Activated T-cell treated with anti-CD3 and anti-CD28 coated beads, Interleukin-2, amount 50 U/mL, for 4 hours (primary cell): ENCODE data around the gene MS4A15. TPM values are rescaled to one million over a fixed set of nuclear protein-coding genes. Genes with fewer than 3 reads are reported as not detected.
"Not testable (repeated sequence)": the region's sequence is repeated elsewhere in the genome, so short reads cannot be mapped to it uniquely, and the experiment has no call there.

Experiments
- ATAC-seq, 2 donors: fragments of 200-7000 bp; cut with Tn5 transposase; one replicate each; pipeline ENCODE4 v1.10.0; 2021
- DNase-seq: peaks from one replicate; pipeline ENCODE4 v3.0.0-alpha.2; 2020
- H3K27me3 Mint-ChIP-seq: one replicate; pipeline ENCODE4 v1.8.0; 2021; ENCODE audit warnings: low read depth, mixed read lengths
- H3K36me3 Mint-ChIP-seq: one replicate; pipeline ENCODE4 v1.8.0; 2022; ENCODE audit warnings: mixed read lengths; ENCODE audit not compliant: insufficient read depth
- H3K4me1 Mint-ChIP-seq: one replicate; pipeline ENCODE4 v1.8.0; 2021; ENCODE audit warnings: low read depth, mixed read lengths
- H3K4me3 Mint-ChIP-seq: one replicate; pipeline ENCODE4 v1.8.0; 2021; ENCODE audit warnings: mild to moderate bottlenecking, moderate library complexity, mixed read lengths
- H3K9me3 Mint-ChIP-seq: one replicate; pipeline ENCODE4 v1.8.0; 2021; ENCODE audit warnings: mixed read lengths
- total RNA-seq, 3 donors: library from RNA; stranded (reverse); gene quantifications; one replicate each; pipeline ENCODE4 v1.2.1, GENCODE V29; 2021

MS4A15 gene
- total RNA-seq, 3 donors from 2014 or later, result not detected

- no peaks in the 10 kb centered on the region for H3K36me3 Mint-ChIP-seq
Observed at GRCh38 chr11:60741421-60741820, 15.2 kb upstream of the MS4A15 start.

GRCh38 chr11:60743058-60743457 is 13.6 kb upstream of the MS4A15 start:
- peaks cover 15% of the 10 kb centered on the region for H3K27me3 Mint-ChIP-seq
- H3K4me3 Mint-ChIP-seq, result no peak overlapping the region
- ATAC-seq, result no peak
- H3K4me1 Mint-ChIP-seq, result no peaks in the 10 kb centered on the region
- no peaks in the 10 kb centered on the region for H3K9me3 Mint-ChIP-seq
- no peaks in the 10 kb centered on the region for H3K36me3 Mint-ChIP-seq
- DNase-seq, result no peak

More at GRCh38 chr11:60741421-60741820, 15.2 kb upstream of the MS4A15 start:
- no peak for DNase-seq
- no peaks in the 10 kb centered on the region for H3K4me1 Mint-ChIP-seq
- no peaks in the 10 kb centered on the region for H3K9me3 Mint-ChIP-seq
- ATAC-seq, result no peak
- H3K4me3 Mint-ChIP-seq, result no peak overlapping the region
- H3K27me3 Mint-ChIP-seq, result peaks cover 19% of the 10 kb centered on the region

- H3K27me3 Mint-ChIP-seq, result peaks cover 10% of the 10 kb centered on the region
- H3K4me1 Mint-ChIP-seq, result no peaks in the 10 kb centered on the region
- no peak for ATAC-seq
- no peak overlapping the region for H3K4me3 Mint-ChIP-seq
- no peak for DNase-seq
- H3K9me3 Mint-ChIP-seq, result no peaks in the 10 kb centered on the region
- H3K36me3 Mint-ChIP-seq, result no peaks in the 10 kb centered on the region
Observed at GRCh38 chr11:60744114-60744513, 12.6 kb upstream of the MS4A15 start.

GRCh38 chr11:60747359-60747873 is 9.3 kb upstream of the MS4A15 start:
- ATAC-seq, result no peak
- Mint-ChIP-seq H3K4me1 (no peaks in the 10 kb centered on the region), H3K27me3 (peaks cover 27% of the 10 kb centered on the region), H3K9me3 (no peaks in the 10 kb centered on the region), H3K36me3 (no peaks in the 10 kb centered on the region), H3K4me3 (no peak overlapping the region)
- no peak for DNase-seq

- H3K9me3 Mint-ChIP-seq, result no peaks in the 10 kb centered on the region
- H3K4me1 Mint-ChIP-seq, result no peaks in the 10 kb centered on the region
- H3K36me3 Mint-ChIP-seq, result no peaks in the 10 kb centered on the region
- H3K4me3 Mint-ChIP-seq, result no peak overlapping the region
- no peak for DNase-seq
- H3K27me3 Mint-ChIP-seq, result peaks cover 34% of the 10 kb centered on the region
- ATAC-seq, result no peak
Observed at GRCh38 chr11:60748225-60748624, 8.4 kb upstream of the MS4A15 start.

GRCh38 chr11:60748821-60749220 is 7.8 kb upstream of the MS4A15 start:
- ATAC-seq, result no peak
- H3K27me3 Mint-ChIP-seq, result peaks cover 39% of the 10 kb centered on the region
- H3K4me1 Mint-ChIP-seq, result no peaks in the 10 kb centered on the region
- no peak for DNase-seq
- no peaks in the 10 kb centered on the region for H3K9me3 Mint-ChIP-seq
- no peaks in the 10 kb centered on the region for H3K36me3 Mint-ChIP-seq
- H3K4me3 Mint-ChIP-seq, result no peak overlapping the region

GRCh38 chr11:60750911-60751310 is 5.8 kb upstream of the MS4A15 start:
- Mint-ChIP-seq H3K27me3 (peaks cover 33% of the 10 kb centered on the region), H3K4me1 (no peaks in the 10 kb centered on the region)
- no peak for ATAC-seq

GRCh38 chr11:60753309-60753708 is 3.4 kb upstream of the MS4A15 start:
- ATAC-seq (no peak), DNase-seq (no peak)
- Mint-ChIP-seq H3K4me1 (no peaks in the 10 kb centered on the region), H3K4me3 (no peak overlapping the region), H3K9me3 (no peaks in the 10 kb centered on the region), H3K27me3 (peaks cover 40% of the 10 kb centered on the region), H3K36me3 (no peaks in the 10 kb centered on the region)

More at GRCh38 chr11:60750911-60751310, 5.8 kb upstream of the MS4A15 start:
- DNase-seq, result no peak
- Mint-ChIP-seq H3K9me3 (no peaks in the 10 kb centered on the region), H3K36me3 (no peaks in the 10 kb centered on the region), H3K4me3 (no peak overlapping the region)

GRCh38 chr11:60754887-60755286 is 1.8 kb upstream of the MS4A15 start:
- Mint-ChIP-seq H3K36me3 (no peaks in the 10 kb centered on the region), H3K27me3 (peaks cover 49% of the 10 kb centered on the region), H3K4me1 (no peaks in the 10 kb centered on the region), H3K9me3 (no peaks in the 10 kb centered on the region), H3K4me3 (no peak overlapping the region)
- DNase-seq (no peak), ATAC-seq (no peak)

GRCh38 chr11:60757231-60757800 is 649 bp downstream of the MS4A15 start:
- H3K27me3 Mint-ChIP-seq, result peaks cover 48% of the 10 kb centered on the region
- no peak overlapping the region for H3K4me3 Mint-ChIP-seq
- ATAC-seq, result no peak
- DNase-seq, result no peak
- no peaks in the 10 kb centered on the region for H3K4me1 Mint-ChIP-seq
- no peaks in the 10 kb centered on the region for H3K36me3 Mint-ChIP-seq
- H3K9me3 Mint-ChIP-seq, result no peaks in the 10 kb centered on the region

GRCh38 chr11:60758671-60759070 is 2.0 kb downstream of the MS4A15 start:
- not testable (repeated sequence) for H3K36me3 Mint-ChIP-seq, H3K9me3 Mint-ChIP-seq, H3K4me1 Mint-ChIP-seq, H3K4me3 Mint-ChIP-seq, DNase-seq, ATAC-seq
- peaks cover 42% of the 10 kb centered on the region for H3K27me3 Mint-ChIP-seq

- H3K4me3 Mint-ChIP-seq, ATAC-seq, H3K9me3 Mint-ChIP-seq, DNase-seq, H3K4me1 Mint-ChIP-seq, H3K36me3 Mint-ChIP-seq: not testable (repeated sequence)
- H3K27me3 Mint-ChIP-seq, result peaks cover 51% of the 10 kb centered on the region
Observed at GRCh38 chr11:60759438-60760225, 3.0 kb downstream of the MS4A15 start.

GRCh38 chr11:60761436-60762190 is 4.9 kb downstream of the MS4A15 start:
- H3K9me3 Mint-ChIP-seq, result no peaks in the 10 kb centered on the region
- no peak for ATAC-seq
- peaks cover 60% of the 10 kb centered on the region for H3K27me3 Mint-ChIP-seq

GRCh38 chr11:60762851-60763691 is 6.4 kb downstream of the MS4A15 start:
- Mint-ChIP-seq H3K4me3 (no peak overlapping the region), H3K4me1 (no peaks in the 10 kb centered on the region), H3K36me3 (no peaks in the 10 kb centered on the region), H3K9me3 (no peaks in the 10 kb centered on the region), H3K27me3 (peaks cover 55% of the 10 kb centered on the region)
- no peak for ATAC-seq
- no peak for DNase-seq

More at GRCh38 chr11:60761436-60762190, 4.9 kb downstream of the MS4A15 start:
- no peak for DNase-seq
- H3K36me3 Mint-ChIP-seq, result no peaks in the 10 kb centered on the region
- no peaks in the 10 kb centered on the region for H3K4me1 Mint-ChIP-seq
- H3K4me3 Mint-ChIP-seq, result no peak overlapping the region
